DOHH2 (cell line): ENCODE data around the gene FAM90A26.
"Not testable (repeated sequence)": the region's sequence is repeated elsewhere in the genome, so short reads cannot be mapped to it uniquely, and the experiment has no call there.

ENCODE experiments used
- CTCF ChIP-seq: fragments of 200-600 bp; sonication (generic); IDR thresholded peaks from one replicate; pipeline ENCODE4 v1.5.1; 2014; ENCODE audit warnings: antibody characterized with exemption, mild to moderate bottlenecking, low read depth, low read length; ENCODE audit not compliant: poor library complexity, severe bottlenecking
- EZH2phosphoT487 ChIP-seq: fragments of 200-600 bp; sonication (generic); IDR thresholded peaks from 2 replicates; pipeline ENCODE4 v1.6.1; 2017; ENCODE audit warnings: borderline replicate concordance, mild to moderate bottlenecking, antibody characterized with exemption, low read length, moderate library complexity, mixed read lengths

- TF ChIP-seq CTCF: peak; percentile 60
- TF ChIP-seq EZH2phosphoT487: not testable (repeated sequence)
These were observed 46.6 kb upstream of the FAM90A26 start for GRCh38 chr4:9123572-9124007.
